ENCODE data around the gene PCDHGA5.
"Not testable (repeated sequence)": the region's sequence is repeated elsewhere in the genome, so short reads cannot be mapped to it uniquely, and the experiment has no call there.

PCDHGA5 gene

GRCh38 chr5:141384471-141385267 is 20.7 kb downstream of the PCDHGA5 start:
- in situ Hi-C loops (cut with MboI; ENCODE audit: low sequenced_read_pairs): no loop called here

DNA sequence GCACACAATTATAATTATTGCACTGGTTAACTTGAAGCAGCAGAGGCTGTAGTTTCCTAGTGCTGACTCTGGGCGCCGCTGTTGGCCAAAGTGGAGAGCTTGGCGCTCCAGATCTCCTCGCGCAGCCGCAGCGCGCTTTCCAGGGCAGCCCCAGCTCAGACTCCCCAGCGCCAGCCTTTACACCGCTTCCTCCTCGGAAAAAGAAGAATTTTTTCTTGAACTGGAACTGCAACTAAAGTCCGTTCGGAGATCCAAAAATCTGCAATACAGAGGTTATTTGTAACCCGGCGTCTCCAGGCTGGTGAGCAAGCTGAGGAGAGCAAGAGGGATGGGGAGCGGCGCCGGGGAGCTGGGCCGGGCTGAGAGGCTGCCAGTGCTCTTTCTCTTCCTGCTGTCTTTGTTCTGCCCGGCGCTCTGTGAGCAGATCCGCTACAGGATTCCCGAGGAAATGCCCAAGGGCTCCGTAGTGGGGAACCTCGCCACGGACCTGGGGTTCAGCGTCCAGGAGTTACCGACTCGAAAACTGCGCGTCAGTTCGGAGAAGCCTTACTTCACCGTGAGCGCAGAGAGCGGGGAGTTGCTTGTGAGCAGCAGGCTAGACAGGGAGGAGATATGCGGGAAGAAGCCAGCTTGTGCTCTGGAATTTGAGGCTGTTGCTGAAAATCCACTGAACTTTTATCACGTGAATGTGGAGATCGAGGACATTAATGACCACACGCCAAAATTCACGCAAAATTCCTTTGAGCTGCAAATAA is 23.8 kb downstream of the PCDHGA5 start, which contains the start of gene PCDHGB4:
PCDHGB4 (plus strand) TSS at position 142 of the 755 bp plus-strand sequence; CDS start at position 329, 187 bp downstream.
- in situ Hi-C loops (cut with MboI; ENCODE audit: low sequenced_read_pairs): not testable (repeated sequence)

DNA sequence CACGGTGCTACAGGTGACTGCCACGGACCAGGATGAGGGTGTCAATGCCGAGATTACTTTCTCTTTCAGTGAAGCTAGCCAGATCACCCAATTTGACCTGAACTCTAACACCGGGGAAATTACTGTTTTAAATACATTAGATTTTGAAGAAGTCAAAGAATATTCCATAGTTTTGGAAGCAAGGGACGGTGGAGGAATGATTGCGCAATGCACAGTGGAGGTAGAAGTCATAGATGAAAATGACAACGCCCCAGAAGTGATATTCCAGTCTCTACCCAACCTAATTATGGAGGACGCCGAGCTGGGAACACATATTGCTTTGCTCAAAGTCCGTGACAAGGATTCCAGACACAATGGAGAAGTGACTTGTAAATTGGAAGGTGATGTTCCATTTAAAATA is 24.7 kb downstream of the PCDHGA5 start:
- in situ Hi-C loops (cut with MboI; ENCODE audit: low sequenced_read_pairs): no loop called here

DNA sequence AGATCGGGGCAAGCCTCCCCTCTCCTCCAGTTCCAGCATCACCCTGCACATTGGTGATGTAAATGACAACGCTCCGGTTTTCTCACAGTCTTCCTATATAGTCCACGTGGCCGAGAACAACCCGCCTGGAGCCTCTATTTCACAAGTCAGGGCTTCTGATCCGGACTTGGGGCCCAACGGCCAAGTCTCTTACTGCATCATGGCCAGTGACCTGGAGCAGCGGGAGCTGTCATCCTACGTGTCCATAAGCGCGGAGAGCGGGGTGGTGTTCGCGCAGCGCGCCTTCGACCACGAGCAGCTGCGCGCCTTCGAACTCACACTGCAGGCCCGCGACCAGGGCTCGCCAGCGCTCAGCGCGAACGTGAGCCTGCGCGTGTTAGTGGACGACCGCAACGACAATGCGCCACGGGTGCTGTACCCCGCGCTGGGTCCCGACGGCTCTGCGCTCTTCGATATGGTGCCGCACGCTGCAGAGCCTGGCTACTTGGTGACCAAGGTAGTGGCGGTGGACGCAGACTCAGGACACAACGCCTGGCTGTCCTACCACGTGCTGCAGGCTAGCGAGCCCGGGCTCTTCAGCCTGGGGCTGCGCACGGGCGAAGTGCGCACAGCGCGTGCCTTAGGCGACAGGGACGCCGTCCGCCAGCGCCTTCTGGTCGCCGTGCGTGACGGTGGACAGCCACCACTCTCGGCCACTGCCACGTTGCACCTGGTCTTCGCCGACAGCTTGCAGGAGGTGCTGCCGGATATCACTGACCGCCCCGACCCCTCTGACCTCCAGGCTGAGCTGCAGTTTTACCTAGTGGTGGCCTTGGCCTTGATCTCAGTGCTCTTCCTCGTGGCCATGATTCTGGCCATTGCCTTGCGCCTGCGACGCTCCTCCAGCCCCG is 25.4 kb downstream of the PCDHGA5 start:
- in situ Hi-C loops (cut with MboI; ENCODE audit: low sequenced_read_pairs): no loop called here

- in situ Hi-C loops (cut with MboI; ENCODE audit: low sequenced_read_pairs): no loop called here
These were observed 28.7 kb downstream of the PCDHGA5 start, which contains the start of gene PCDHGA8 for GRCh38 chr5:141392429-141393198. TSS of gene PCDHGA8 (plus strand) at chr5:141392633. CDS start at chr5:141392814, 181 bp downstream.

- in situ Hi-C loops (cut with MboI; ENCODE audit: low sequenced_read_pairs): no loop called here
These were observed 29.3 kb downstream of the PCDHGA5 start for GRCh38 chr5:141393267-141393666.

- in situ Hi-C loops (cut with MboI; ENCODE audit: low sequenced_read_pairs): not testable (repeated sequence)
These were observed 30.6 kb downstream of the PCDHGA5 start for GRCh38 chr5:141394401-141395187.

GRCh38 chr5:141397756-141398551 is 34.0 kb downstream of the PCDHGA5 start, which contains the start of gene PCDHGB5:
TSS of gene PCDHGB5 (plus strand) at chr5:141397947. CDS start at chr5:141398128, 181 bp downstream.
- in situ Hi-C loops (cut with MboI; ENCODE audit: low sequenced_read_pairs): not testable (repeated sequence)

DNA sequence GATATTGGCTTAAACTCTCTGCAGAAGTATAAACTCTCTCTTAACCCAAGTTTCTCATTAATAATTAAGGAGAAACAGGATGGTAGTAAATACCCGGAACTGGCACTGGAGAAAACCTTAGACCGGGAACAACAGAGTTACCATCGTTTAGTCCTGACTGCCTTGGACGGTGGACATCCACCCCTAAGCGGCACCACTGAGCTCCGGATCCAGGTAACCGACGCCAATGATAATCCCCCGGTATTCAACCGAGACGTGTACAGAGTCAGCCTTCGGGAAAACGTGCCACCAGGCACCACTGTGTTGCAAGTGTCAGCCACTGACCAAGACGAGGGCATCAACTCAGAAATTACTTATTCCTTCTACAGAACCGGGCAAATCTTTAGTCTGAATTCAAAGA is 34.6 kb downstream of the PCDHGA5 start:
- in situ Hi-C loops (cut with MboI; ENCODE audit: low sequenced_read_pairs): no loop called here

DNA sequence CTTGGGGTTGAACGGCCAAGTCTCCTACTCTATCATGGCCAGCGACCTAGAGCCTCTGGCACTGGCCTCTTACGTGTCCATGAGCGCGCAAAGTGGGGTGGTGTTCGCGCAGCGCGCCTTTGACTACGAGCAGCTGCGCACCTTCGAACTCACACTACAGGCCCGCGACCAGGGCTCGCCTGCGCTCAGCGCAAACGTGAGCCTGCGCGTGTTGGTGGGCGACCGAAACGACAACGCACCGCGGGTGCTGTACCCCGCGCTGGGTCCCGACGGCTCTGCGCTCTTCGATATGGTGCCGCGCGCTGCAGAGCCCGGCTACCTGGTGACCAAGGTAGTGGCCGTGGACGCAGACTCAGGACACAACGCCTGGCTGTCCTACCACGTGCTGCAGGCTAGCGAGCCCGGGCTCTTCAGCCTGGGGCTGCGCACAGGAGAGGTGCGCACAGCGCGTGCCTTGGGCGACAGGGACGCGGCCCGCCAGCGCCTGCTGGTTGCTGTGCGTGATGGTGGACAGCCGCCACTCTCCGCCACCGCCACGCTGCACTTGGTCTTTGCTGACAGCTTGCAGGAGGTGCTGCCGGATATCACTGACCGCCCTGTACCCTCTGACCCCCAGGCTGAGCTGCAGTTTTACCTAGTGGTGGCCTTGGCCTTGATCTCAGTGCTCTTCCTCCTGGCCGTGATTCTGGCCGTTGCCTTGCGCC is 35.7 kb downstream of the PCDHGA5 start:
- in situ Hi-C loops (cut with MboI; ENCODE audit: low sequenced_read_pairs): no loop called here

- in situ Hi-C loops (cut with MboI; ENCODE audit: low sequenced_read_pairs): no loop called here
These were observed 38.7 kb downstream of the PCDHGA5 start, which contains the start of gene PCDHGA9 for GRCh38 chr5:141402553-141403243. TSS of gene PCDHGA9 (plus strand) at chr5:141402778. CDS start at chr5:141402953, 175 bp downstream.

GRCh38 chr5:141403387-141403786 is 39.4 kb downstream of the PCDHGA5 start:
- in situ Hi-C loops (cut with MboI; ENCODE audit: low sequenced_read_pairs): no loop called here

- in situ Hi-C loops (cut with MboI; ENCODE audit: low sequenced_read_pairs): not testable (repeated sequence)
These were observed 44.0 kb downstream of the PCDHGA5 start, which contains the start of gene PCDHGB6 for GRCh38 chr5:141407790-141408505. TSS of gene PCDHGB6 (plus strand) at chr5:141408021. CDS start at chr5:141408203, 182 bp downstream.

DNA sequence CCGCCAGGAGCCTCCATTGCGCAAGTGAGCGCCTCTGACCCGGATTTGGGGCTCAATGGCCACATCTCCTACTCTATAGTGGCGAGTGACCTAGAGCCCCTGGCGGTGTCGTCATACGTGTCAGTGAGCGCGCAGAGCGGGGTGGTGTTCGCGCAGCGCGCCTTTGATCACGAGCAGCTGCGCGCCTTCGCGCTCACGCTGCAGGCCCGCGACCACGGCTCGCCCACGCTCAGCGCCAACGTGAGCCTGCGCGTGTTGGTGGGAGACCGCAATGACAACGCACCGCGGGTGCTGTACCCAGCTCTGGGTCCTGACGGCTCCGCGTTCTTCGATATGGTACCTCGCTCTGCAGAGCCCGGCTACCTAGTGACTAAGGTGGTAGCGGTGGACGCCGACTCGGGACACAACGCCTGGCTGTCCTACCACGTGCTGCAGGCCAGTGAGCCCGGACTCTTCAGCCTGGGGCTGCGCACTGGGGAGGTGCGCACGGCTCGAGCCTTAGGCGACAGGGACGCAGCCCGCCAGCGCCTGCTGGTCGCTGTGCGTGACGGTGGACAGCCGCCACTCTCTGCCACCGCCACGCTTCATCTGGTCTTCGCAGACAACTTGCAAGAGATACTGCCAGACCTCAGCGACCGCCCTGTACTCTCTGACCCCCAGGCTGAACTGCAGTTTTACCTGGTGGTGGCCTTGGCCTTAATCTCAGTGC is 45.8 kb downstream of the PCDHGA5 start:
- in situ Hi-C loops (cut with MboI; ENCODE audit: low sequenced_read_pairs): loop anchor here (10.0 kb wide), 2 partner anchors 115 to 145 kb away; no protein-coding TSS in a partner anchor

DNA sequence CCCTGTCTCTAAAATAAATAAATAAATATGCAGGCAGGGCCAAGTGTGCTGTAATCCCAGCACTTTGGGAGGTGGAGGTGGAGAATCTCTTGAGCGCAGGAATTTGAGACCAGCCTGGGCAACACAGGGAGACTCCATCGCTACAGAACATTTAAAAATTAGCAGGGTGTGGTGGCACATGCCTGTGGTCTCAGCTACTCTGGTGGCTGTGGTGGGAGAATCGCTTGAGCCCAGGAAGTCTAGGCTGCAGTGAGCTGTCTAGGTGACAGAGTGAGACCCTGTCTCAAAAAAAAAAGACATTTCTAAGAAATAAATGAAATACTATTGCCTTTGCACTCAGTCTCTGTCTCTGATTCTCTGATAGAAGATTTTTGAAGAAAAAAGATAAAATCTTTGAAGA is 47.6 kb downstream of the PCDHGA5 start:
- in situ Hi-C loops (cut with MboI; ENCODE audit: low sequenced_read_pairs): loop anchor here (10.0 kb wide), 2 partner anchors 113 to 143 kb away; no protein-coding TSS in a partner anchor
